ENCODE measurements around the gene PRR20G. TPM values are rescaled to one million over a fixed set of nuclear protein-coding genes. Genes with fewer than 3 reads are reported as not detected.

The PRR20G gene
- total and polyA plus RNA-seq, 2 experiments from 2014 or later: not detected

- H3K79me2 ChIP-seq: no peaks in the 10 kb centered on the region
- no peaks in the 10 kb centered on the region for H3K9me3 ChIP-seq (ENCODE audit: low read depth)
- no peaks in the 10 kb centered on the region for H3K36me3 ChIP-seq (replicated peaks; ENCODE audit: insufficient read depth, low read depth)
- 87% methylated on average over 9 of the region's 9 CpGs for WGBS (ENCODE audit: low lambda C conversion rate, missing lambda C conversion rate)
- TF ChIP-seq EZH2 (IDR thresholded peaks at IDR 0.05; ENCODE audit: borderline replicate concordance): no peak
- no peaks in the 10 kb centered on the region for H3K4me1 ChIP-seq (ENCODE audit: insufficient read depth)
- H3K4me2 ChIP-seq: no peak overlapping the region
- H4K20me1 ChIP-seq (ENCODE audit: insufficient read depth, poor library complexity, severe bottlenecking): no peaks in the 10 kb centered on the region
- no peaks in the 10 kb centered on the region for H3K9me2 ChIP-seq (replicated peaks; ENCODE audit: insufficient read depth)
- DNase-seq (ENCODE audit: low spot score): no peak
- H3K4me3 ChIP-seq: no peak overlapping the region
- H3K27ac ChIP-seq: no peak overlapping the region
- H2AFZ ChIP-seq: no peak overlapping the region
- H3K27me3 ChIP-seq: no peaks in the 10 kb centered on the region
Observed at GRCh38 chr3:127286571-127287140, 1.2 kb downstream of the PRR20G start.

DNA sequence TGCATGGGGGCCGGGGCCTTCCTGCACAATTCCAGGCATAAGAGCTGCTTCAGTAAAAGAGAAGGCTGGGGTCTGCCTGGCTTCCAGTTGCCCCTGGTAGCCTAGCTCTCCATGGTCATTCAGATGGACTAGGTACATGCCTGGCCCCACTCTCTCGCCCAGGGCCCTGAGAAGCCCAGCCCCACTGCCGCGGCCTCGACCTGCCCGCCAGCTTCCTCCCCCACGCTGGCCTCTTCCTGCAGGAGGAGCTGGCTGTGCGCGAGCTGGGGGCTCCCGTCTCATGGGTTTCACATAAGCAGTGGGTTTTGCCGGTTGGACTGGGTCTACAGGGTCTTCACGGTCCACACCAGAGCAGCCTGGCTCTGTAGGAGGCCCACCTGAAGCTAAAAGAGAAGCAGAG, 3.6 kb downstream of the PRR20G start:
- no peaks in the 10 kb centered on the region for H3K27me3 ChIP-seq
- TF ChIP-seq EZH2phosphoT487 (IDR thresholded peaks at IDR 0.05; ENCODE audit: low read depth, severe bottlenecking, unreplicated experiment) (no peak), EZH2 (IDR thresholded peaks at IDR 0.05; ENCODE audit: borderline replicate concordance) (no peak), CTCF (IDR thresholded peaks at IDR 0.05; ENCODE audit: poor library complexity) (no peak)
- no peaks in the 10 kb centered on the region for H4K20me1 ChIP-seq (ENCODE audit: insufficient read depth, poor library complexity, severe bottlenecking)
- no peaks in the 10 kb centered on the region for H3K79me2 ChIP-seq
- H3K27ac ChIP-seq: no peak overlapping the region
- no peak overlapping the region for H3K4me2 ChIP-seq
- no peaks in the 10 kb centered on the region for H3K9me3 ChIP-seq (ENCODE audit: low read depth)
- no peak overlapping the region for H3K4me3 ChIP-seq
- H3K4me1 ChIP-seq (ENCODE audit: insufficient read depth): no peaks in the 10 kb centered on the region
- no peaks in the 10 kb centered on the region for H3K9me2 ChIP-seq (replicated peaks; ENCODE audit: insufficient read depth)
- H3K36me3 ChIP-seq (replicated peaks; ENCODE audit: insufficient read depth, low read depth): no peaks in the 10 kb centered on the region
- WGBS (ENCODE audit: low lambda C conversion rate, missing lambda C conversion rate): 91% methylated on average over 11 of the region's 12 CpGs
- DNase-seq (ENCODE audit: low spot score): no peak
- H2AFZ ChIP-seq: no peak overlapping the region

DNA sequence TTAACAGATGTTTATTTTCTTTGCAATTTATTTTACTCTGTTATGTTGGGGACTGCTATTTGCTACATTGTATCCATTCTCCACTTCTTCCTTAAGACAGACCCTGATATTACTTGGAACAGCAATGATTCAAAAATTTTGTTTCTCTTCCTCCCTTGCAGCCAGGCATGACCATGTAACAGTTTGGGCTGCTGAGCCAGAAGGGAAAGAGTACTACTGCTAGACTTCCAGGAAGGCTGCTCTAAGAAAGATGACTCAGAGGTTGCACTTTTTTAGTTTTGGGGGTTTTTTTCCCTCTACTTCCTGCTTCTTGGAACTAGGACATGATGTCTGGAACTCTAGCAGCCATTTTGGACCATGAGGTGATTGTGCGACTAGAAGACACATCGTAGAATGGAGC, 10.3 kb downstream of the PRR20G start:
- Histone ChIP-seq H3K4me2 (no peak overlapping the region), H3K27me3 (no peaks in the 10 kb centered on the region), H3K79me2 (no peaks in the 10 kb centered on the region), H3K36me3 (replicated peaks; ENCODE audit: insufficient read depth, low read depth) (no peaks in the 10 kb centered on the region), H3K4me1 (ENCODE audit: insufficient read depth) (no peaks in the 10 kb centered on the region), H4K20me1 (ENCODE audit: insufficient read depth, poor library complexity, severe bottlenecking) (no peaks in the 10 kb centered on the region), H3K27ac (no peak overlapping the region), H3K9me3 (ENCODE audit: low read depth) (no peaks in the 10 kb centered on the region), H3K4me3 (no peak overlapping the region), H2AFZ (no peak overlapping the region), H3K9me2 (replicated peaks; ENCODE audit: insufficient read depth) (no peaks in the 10 kb centered on the region)
- DNase-seq (ENCODE audit: low spot score): no peak
- 55% methylated on average over 2 of the region's 2 CpGs for WGBS (ENCODE audit: low lambda C conversion rate, missing lambda C conversion rate)
- no peak for TF ChIP-seq EZH2phosphoT487 (IDR thresholded peaks at IDR 0.05; ENCODE audit: low read depth, severe bottlenecking, unreplicated experiment)
- no peak for TF ChIP-seq CTCF (IDR thresholded peaks at IDR 0.05; ENCODE audit: poor library complexity)
- TF ChIP-seq EZH2 (IDR thresholded peaks at IDR 0.05; ENCODE audit: borderline replicate concordance): no peak

DNA sequence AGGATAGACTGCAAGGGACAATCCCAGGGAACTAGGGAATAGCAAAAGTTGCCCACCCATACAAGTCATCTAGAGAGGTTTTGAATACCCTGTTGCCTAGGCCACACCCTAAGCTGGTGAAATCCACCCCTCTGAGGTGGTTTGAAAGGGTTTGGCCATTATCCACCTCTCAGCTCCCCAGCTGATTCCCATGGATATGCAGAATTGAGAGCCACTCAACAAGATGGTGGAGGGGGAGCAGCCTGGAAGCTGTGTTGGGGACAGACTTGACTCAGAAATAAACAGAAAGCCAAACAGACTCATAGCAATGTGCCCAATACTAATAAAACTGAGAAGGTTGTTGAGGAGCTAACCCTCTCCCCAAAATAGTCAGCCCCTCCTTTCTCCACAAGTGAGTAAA, 10.9 kb downstream of the PRR20G start:
- no peaks in the 10 kb centered on the region for H3K79me2 ChIP-seq
- H4K20me1 ChIP-seq (ENCODE audit: insufficient read depth, poor library complexity, severe bottlenecking): no peaks in the 10 kb centered on the region
- H3K4me2 ChIP-seq: no peak overlapping the region
- H3K27ac ChIP-seq: no peak overlapping the region
- DNase-seq (ENCODE audit: low spot score): no peak
- TF ChIP-seq EZH2 (IDR thresholded peaks at IDR 0.05; ENCODE audit: borderline replicate concordance) (no peak), EZH2phosphoT487 (IDR thresholded peaks at IDR 0.05; ENCODE audit: low read depth, severe bottlenecking, unreplicated experiment) (no peak), CTCF (IDR thresholded peaks at IDR 0.05; ENCODE audit: poor library complexity) (no peak)
- H3K36me3 ChIP-seq (replicated peaks; ENCODE audit: insufficient read depth, low read depth): no peaks in the 10 kb centered on the region
- no peak overlapping the region for H3K4me3 ChIP-seq
- H3K9me3 ChIP-seq (ENCODE audit: low read depth): no peaks in the 10 kb centered on the region
- H2AFZ ChIP-seq: no peak overlapping the region
- no peaks in the 10 kb centered on the region for H3K4me1 ChIP-seq (ENCODE audit: insufficient read depth)
- no peaks in the 10 kb centered on the region for H3K27me3 ChIP-seq
- no peaks in the 10 kb centered on the region for H3K9me2 ChIP-seq (replicated peaks; ENCODE audit: insufficient read depth)
